AG09309 (cell line): ENCODE measurements around the gene TOE1.

Source experiments
- DNase-seq: peaks from one replicate; pipeline ENCODE4 v3.0.0-alpha.2; 2010; ENCODE audit warnings: low read depth
- H3K4me3 ChIP-seq: 2 replicates; pipeline ENCODE4 v1.5.1; 2011; ENCODE audit warnings: mild to moderate bottlenecking, low read depth, low read length, moderate library complexity; ENCODE audit not compliant: control insufficient read depth
- TF ChIP-seq, protein P1 (sequence below): IDR thresholded peaks from 2 replicates; pipeline ENCODE4 v1.5.1; 2011; ENCODE audit warnings: mild to moderate bottlenecking, low read depth, low read length, inconsistent platforms; ENCODE audit not compliant: insufficient read depth, control insufficient read depth; ENCODE audit errors: missing control alignments

TOE1 gene

DNA sequence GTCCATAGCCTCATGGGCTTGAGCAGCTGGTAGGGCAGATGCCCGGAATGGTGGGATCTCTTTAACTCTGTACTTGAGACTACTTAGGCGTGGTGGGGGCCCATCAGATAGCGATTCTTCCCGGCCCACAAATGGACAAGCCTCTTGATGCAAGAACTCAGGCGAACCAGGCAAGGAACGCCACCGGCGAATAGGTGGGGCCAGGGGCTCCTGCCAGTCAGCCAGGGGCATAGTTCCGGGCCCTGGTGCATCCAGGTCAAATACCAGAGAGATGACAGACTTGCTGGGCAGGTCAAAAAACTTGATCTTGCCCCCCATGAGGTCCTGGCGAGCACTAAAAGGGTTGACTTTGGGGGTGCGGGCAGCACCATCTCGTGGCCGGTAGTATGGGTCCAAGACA, 5.0 kb downstream of the TOE1 start:
- DNase-seq: no peak
- TF ChIP-seq, protein P1, sequence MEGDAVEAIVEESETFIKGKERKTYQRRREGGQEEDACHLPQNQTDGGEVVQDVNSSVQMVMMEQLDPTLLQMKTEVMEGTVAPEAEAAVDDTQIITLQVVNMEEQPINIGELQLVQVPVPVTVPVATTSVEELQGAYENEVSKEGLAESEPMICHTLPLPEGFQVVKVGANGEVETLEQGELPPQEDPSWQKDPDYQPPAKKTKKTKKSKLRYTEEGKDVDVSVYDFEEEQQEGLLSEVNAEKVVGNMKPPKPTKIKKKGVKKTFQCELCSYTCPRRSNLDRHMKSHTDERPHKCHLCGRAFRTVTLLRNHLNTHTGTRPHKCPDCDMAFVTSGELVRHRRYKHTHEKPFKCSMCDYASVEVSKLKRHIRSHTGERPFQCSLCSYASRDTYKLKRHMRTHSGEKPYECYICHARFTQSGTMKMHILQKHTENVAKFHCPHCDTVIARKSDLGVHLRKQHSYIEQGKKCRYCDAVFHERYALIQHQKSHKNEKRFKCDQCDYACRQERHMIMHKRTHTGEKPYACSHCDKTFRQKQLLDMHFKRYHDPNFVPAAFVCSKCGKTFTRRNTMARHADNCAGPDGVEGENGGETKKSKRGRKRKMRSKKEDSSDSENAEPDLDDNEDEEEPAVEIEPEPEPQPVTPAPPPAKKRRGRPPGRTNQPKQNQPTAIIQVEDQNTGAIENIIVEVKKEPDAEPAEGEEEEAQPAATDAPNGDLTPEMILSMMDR: no peak

DNA sequence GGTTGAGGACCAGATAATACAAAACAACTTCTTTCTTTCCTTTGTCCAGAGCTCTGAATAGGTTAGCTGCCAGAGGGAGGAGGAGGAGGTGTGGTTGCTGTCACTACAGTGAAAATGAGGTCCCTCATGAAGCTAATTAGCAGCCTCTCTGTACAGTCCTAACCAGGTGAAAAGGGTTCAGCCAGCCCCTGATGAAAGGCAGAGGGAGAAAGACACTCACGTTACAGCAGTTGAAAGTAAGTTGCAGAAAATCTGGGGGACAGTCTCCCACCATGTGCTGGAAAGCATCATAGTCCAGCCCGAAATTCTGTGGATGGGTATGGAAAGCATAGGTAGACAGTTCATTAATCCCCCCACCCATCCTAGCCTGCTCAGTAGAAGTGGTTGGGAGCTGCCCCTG, 6.5 kb downstream of the TOE1 start:
- TF ChIP-seq, protein P1: no peak
- no peak overlapping the region for H3K4me3 ChIP-seq
- DNase-seq: no peak

More for the DNA sequence above, 5.0 kb downstream of the TOE1 start:
- H3K4me3 ChIP-seq: no peak overlapping the region

DNA sequence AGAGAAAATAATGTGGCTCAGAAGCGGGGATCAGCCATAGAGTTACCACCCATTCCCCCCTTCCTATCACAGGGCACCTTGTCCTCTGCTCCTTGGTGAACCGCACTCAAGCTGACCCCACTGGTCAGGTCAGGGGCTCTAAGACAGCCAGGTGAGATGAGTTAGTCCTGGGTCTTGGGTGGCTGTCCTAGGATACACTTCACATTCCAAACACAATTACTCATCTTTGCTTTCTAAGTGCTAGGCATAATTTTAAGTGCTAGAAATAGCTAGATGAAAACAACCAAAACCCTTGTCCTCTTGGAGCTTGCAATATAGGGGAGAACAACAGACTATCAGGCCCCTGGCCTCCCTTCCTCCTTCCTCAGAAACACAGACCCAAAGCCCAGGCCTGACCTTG, 8.1 kb downstream of the TOE1 start:
- H3K4me3 ChIP-seq: no peak overlapping the region
- DNase-seq: no peak
- TF ChIP-seq, protein P1: no peak

DNA sequence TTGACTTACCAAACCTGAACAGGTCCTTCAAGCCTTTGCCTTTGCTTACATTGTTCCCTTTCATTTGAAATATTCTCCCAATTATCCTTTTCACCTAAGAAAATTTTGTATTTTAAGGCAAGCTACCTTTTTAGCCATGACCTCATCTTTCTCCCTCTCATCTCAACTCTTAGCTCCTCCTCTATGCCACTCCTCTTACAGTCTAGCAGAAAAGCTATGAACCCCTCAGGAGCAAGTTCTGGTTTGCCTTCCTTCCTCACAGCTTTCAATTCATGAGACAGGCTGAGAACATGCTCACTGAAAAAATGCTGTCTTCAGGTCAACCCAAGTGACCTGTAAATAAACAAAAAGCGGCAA, 8.6 kb downstream of the TOE1 start:
- DNase-seq: no peak
- H3K4me3 ChIP-seq: no peak overlapping the region
- TF ChIP-seq, protein P1: no peak

DNA sequence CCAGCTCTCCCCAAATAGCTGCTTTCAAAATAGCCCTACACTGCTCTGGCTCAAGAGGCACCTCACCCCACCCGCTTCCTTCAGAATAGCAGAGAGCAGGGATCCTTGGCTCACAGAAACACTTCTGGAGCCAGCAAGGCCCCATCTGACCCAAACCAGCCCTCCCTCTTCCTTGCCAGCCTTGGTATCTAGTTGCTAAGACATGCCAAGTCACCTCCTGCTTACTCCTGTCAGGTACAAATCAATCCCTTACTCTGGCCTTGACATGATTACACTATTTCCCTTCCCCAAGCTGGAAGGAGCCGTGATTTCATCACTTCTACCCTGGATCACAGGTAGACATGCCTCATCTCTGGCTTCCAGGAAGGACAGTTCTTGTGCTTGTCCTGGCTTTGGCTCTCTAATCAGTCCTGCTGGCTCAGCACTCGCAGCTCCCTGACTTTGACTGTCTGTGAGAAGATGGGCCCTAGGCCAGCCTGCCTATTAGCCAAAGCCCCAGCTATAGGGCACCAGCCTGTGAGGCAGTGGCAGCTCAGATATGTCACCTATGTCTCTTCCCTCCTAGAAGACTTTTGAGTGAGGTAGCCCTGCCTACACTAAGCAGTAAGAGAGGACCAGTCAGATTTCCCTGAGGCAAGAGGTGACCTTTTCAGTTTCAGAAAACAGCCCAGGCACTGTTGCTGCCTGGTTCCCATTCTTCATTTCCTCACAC, 9.2 kb downstream of the TOE1 start:
- TF ChIP-seq, protein P1: no peak
- H3K4me3 ChIP-seq: no peak overlapping the region
- no peak for DNase-seq

DNA sequence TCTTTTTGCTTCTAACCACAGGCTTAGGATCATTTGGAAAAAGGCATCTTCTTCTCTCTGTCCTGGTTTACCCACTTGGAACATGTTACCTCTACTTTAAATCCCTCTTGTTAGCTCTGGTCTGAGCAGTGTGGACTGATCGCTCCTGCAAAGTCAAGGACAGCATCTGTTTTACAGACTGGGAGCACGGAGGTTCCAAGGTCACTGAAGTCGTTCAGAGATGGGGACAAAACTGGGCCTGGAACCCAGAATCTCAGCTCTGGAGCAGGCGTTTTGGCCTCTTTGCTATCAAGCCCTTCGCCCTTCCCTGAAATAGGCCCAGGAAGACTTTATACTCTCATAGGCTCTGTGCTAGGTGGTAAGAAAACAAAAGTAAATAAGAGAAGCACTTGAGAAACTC, 11.5 kb downstream of the TOE1 start:
- no peak overlapping the region for H3K4me3 ChIP-seq
- TF ChIP-seq, protein P1: no peak

More for the DNA sequence above, 11.5 kb downstream of the TOE1 start:
- no peak for DNase-seq
